HepG2 (cell line): ENCODE data around the gene SPG7. TPM values are rescaled to one million over a fixed set of nuclear protein-coding genes. Genes with fewer than 3 reads are reported as not detected.

Experiments
- CENPBD1 ChIP-seq: sonication (generic); formaldehyde crosslinking; IDR thresholded peaks from 2 replicates; pipeline ENCODE4 v1.8.0; 2022; ENCODE audit warnings: missing genetic modification reagents, low read depth, mild to moderate bottlenecking, borderline replicate concordance
- E2F2 ChIP-seq: sonication (generic); formaldehyde crosslinking; IDR thresholded peaks from 2 replicates; pipeline ENCODE4 v1.4.0; 2020; ENCODE audit warnings: missing genetic modification reagents, borderline replicate concordance
- HNRNPLL ChIP-seq: fragments of 200-400 bp; formaldehyde crosslinking; IDR thresholded peaks from 2 replicates; pipeline ENCODE4 v1.6.1; 2017; ENCODE audit warnings: mild to moderate bottlenecking, low read depth, low read length; ENCODE audit not compliant: poor library complexity, severe bottlenecking
- ISX ChIP-seq: sonication (generic); formaldehyde crosslinking; conservative IDR thresholded peaks from 2 replicates; pipeline ENCODE4 v1.5.0; 2020; ENCODE audit warnings: missing genetic modification reagents
- NFATC3 ChIP-seq: sonication (generic); formaldehyde crosslinking; IDR thresholded peaks from 2 replicates; pipeline ENCODE4 v1.5.1; 2020; ENCODE audit warnings: mild to moderate bottlenecking, missing genetic modification reagents
- NR0B2 ChIP-seq: sonication (generic); formaldehyde crosslinking; IDR thresholded peaks from 2 replicates; pipeline ENCODE4 v1.4.0; 2020; ENCODE audit warnings: mild to moderate bottlenecking, missing genetic modification reagents
- POLR2A ChIP-seq, 2 experiments: IDR thresholded peaks; 2 replicates each; pipeline ENCODE4 v1.6.1; 2011; ENCODE audit warnings: low read depth in 2 of 2, low read length in 2 of 2, mild to moderate bottlenecking in 1 of 2, moderate library complexity in 1 of 2; ENCODE audit not compliant: insufficient read depth in 1 of 2
- RAD21 ChIP-seq: fragments of 450-650 bp; formaldehyde crosslinking; IDR thresholded peaks from 2 replicates; pipeline ENCODE4 v1.5.0; 2020; ENCODE audit warnings: mild to moderate bottlenecking
- SIX4 ChIP-seq: sonication (generic); formaldehyde crosslinking; IDR thresholded peaks from 2 replicates; pipeline ENCODE4 v1.4.0; 2020; ENCODE audit warnings: missing genetic modification reagents
- SOX5 ChIP-seq: IDR thresholded peaks from 2 replicates; pipeline ENCODE4 v1.6.1; 2016; ENCODE audit warnings: borderline replicate concordance
- SYNCRIP ChIP-seq: fragments of 200-400 bp; formaldehyde crosslinking; IDR thresholded peaks from 2 replicates; pipeline ENCODE4 v1.6.1; 2018; ENCODE audit warnings: mild to moderate bottlenecking, low read depth, low read length; ENCODE audit not compliant: insufficient read depth
- TAF15 ChIP-seq: fragments of 200-400 bp; formaldehyde crosslinking; IDR thresholded peaks from one replicate; pipeline ENCODE4 v1.6.1; 2018; ENCODE audit warnings: mild to moderate bottlenecking, low read depth, low read length; ENCODE audit not compliant: poor library complexity, severe bottlenecking
- ZHX2 ChIP-seq, 2 experiments: sonication (generic) in 1 of 2; formaldehyde crosslinking in 1 of 2; IDR thresholded peaks; 2 replicates each; pipeline versions ENCODE4 v1.6.1 to v1.9.0; 2014 to 2022; ENCODE audit warnings: antibody characterized with exemption in 1 of 2, borderline replicate concordance in 1 of 2, inconsistent platforms in 1 of 2, low read depth in 1 of 2, missing genetic modification reagents in 1 of 2
- ZKSCAN5 ChIP-seq: sonication (generic); formaldehyde crosslinking; IDR thresholded peaks from 2 replicates; pipeline ENCODE4 v1.5.1; 2020; ENCODE audit warnings: mild to moderate bottlenecking, missing genetic modification reagents
- ZNF180 ChIP-seq: sonication (generic); formaldehyde crosslinking; IDR thresholded peaks from 2 replicates; pipeline ENCODE4 v1.4.0; 2020; ENCODE audit warnings: low read depth, missing genetic modification reagents, borderline replicate concordance
- ZNF34 ChIP-seq: sonication (generic); formaldehyde crosslinking; IDR thresholded peaks from 2 replicates; pipeline ENCODE4 v1.4.0; 2020; ENCODE audit warnings: mild to moderate bottlenecking, missing genetic modification reagents, borderline replicate concordance
- ZNF446 ChIP-seq: sonication (generic); formaldehyde crosslinking; IDR thresholded peaks from 2 replicates; pipeline ENCODE4 v1.5.0; 2020; ENCODE audit warnings: mild to moderate bottlenecking, missing genetic modification reagents
- ZNF510 ChIP-seq: sonication (generic); formaldehyde crosslinking; IDR thresholded peaks from 2 replicates; pipeline ENCODE4 v1.4.0; 2020; ENCODE audit warnings: low read depth, mild to moderate bottlenecking, missing genetic modification reagents
- ZNF660 ChIP-seq: sonication (generic); formaldehyde crosslinking; IDR thresholded peaks from 2 replicates; pipeline ENCODE4 v1.5.1; 2020; ENCODE audit warnings: mild to moderate bottlenecking, low read depth, missing genetic modification reagents, borderline replicate concordance
- polyA plus RNA-seq, 8 experiments: library from polyadenylated mRNA; depleted of rRNA in 3 of 8; stranded (reverse) in 7 of 8; unstranded in 1 of 8; fragments of >200 nt; fragmentation: Illumina TruSeq in 4 of 8; extraction: Trizol in 4 of 8; gene quantifications; 2 replicates each; pipeline versions ENCODE4 v1.2.1 to v1.2.3, GENCODE V29; 2011 to 2016; ENCODE audit warnings: low read depth in 4 of 8, missing spikeins in 1 of 8, mixed read lengths in 1 of 8; ENCODE audit not compliant: insufficient read depth in 1 of 8
- total RNA-seq, 5 experiments: library from RNA; depleted of rRNA; stranded (reverse); fragments of >200 nt; fragmentation: Illumina TruSeq; extraction: Trizol; gene quantifications; 2 replicates each; pipeline ENCODE4 v1.2.3, GENCODE V29; 2016; ENCODE audit warnings: low read depth in 1 of 5

Gene SPG7
- total and polyA plus RNA-seq, 2 of the 13 experiments (the other 11 are each of a cell fraction or from before 2014, with no cell fraction given) = 66.0 to 136 TPM

- TF ChIP-seq ZHX2 (IDR thresholded peaks at IDR 0.05; ENCODE audit: low read depth) (peak; percentile 26; the same call in 1 of the 2 replicates), ZHX2 (CRISPR knock-in tag; IDR thresholded peaks at IDR 0.05; ENCODE audit: borderline replicate concordance) (0 out of 2 replicates have a peak, but pooled peaks have one; percentile 56), NFATC3 (CRISPR knock-in tag) (peak; percentile 34; the same call in 1 of the 2 replicates), ISX (CRISPR knock-in tag) (0 out of 2 replicates have a peak, but pooled peaks have one; percentile 39), ZNF180 (CRISPR knock-in tag) (0 out of 2 replicates have a peak, but pooled peaks have one; percentile 18), ZKSCAN5 (no peak), ZNF34 (CRISPR knock-in tag) (0 out of 2 replicates have a peak, but pooled peaks have one; percentile 66), SYNCRIP (no peak), NR0B2 (CRISPR knock-in tag) (no peak), RAD21 (CRISPR knock-in tag) (peak; percentile 71), ZNF510 (CRISPR knock-in tag) (no peak), TAF15 (peak; percentile 42), ZNF446 (CRISPR knock-in tag) (0 out of 2 replicates have a peak, but pooled peaks have one; percentile 17), CENPBD1 (peak; percentile 92), POLR2A (IDR thresholded peaks at IDR 0.05; ENCODE audit: insufficient read depth in 1 of 2, low read depth in 2 of 2, low read length in 2 of 2) (peak; percentile 60 to 67), HNRNPLL (peak; percentile 58), ZNF660 (CRISPR knock-in tag) (no peak), SOX5 (peak; percentile 8; the same call in 1 of the 2 replicates), SIX4 (CRISPR knock-in tag) (no peak), E2F2 (0 out of 2 replicates have a peak, but pooled peaks have one; percentile 11)
These were observed 57.5 kb downstream of the SPG7 start (continued) for GRCh38 chr16:89565506-89566372.
